GM12864 (cell line): Measurements from ENCODE around the gene SYTL1.

ENCODE experiments used
- DNase-seq: peaks from one replicate; pipeline ENCODE4 v3.0.0-alpha.2; 2011; ENCODE audit warnings: low read depth
- H3K4me3 ChIP-seq: 2 replicates; pipeline ENCODE4 v1.5.1; 2011; ENCODE audit warnings: mild to moderate bottlenecking, low read depth, low read length, control low read depth
- CTCF ChIP-seq: IDR thresholded peaks from 2 replicates; pipeline ENCODE4 v1.5.1; 2011; ENCODE audit warnings: low read depth, mild to moderate bottlenecking, moderate library complexity, low read length, control low read depth, inconsistent platforms; ENCODE audit errors: missing control alignments

Gene SYTL1

GRCh38 chr1:27358038-27358927 lies 16.5 kb downstream of the SYTL1 start:
- no peak for TF ChIP-seq CTCF
- no peak overlapping the region for H3K4me3 ChIP-seq
- DNase-seq, result no peak

GRCh38 chr1:27358928-27359313 lies 17.1 kb downstream of the SYTL1 start:
- DNase-seq, result no peak
- TF ChIP-seq CTCF, result no peak

DNA sequence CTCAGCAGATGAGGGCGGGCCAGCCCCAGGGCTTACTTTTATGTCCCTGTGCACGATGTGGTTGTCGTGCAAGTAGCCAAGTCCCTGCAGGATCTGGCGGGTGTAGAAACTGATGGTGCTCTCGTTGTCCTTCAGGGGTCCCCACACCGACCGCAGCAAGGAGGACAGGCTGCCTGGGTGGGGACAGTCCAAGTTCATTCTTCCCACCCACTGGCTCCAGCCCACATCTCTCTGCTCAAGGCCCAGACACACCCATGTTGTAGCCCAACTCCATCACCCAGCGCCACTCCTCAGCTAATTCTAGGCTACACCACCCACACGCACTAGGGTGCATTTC lies 18.0 kb downstream of the SYTL1 start:
- no peak for DNase-seq
- TF ChIP-seq CTCF, result no peak
- no peak overlapping the region for H3K4me3 ChIP-seq

More at GRCh38 chr1:27358928-27359313, 17.1 kb downstream of the SYTL1 start:
- no peak overlapping the region for H3K4me3 ChIP-seq

DNA sequence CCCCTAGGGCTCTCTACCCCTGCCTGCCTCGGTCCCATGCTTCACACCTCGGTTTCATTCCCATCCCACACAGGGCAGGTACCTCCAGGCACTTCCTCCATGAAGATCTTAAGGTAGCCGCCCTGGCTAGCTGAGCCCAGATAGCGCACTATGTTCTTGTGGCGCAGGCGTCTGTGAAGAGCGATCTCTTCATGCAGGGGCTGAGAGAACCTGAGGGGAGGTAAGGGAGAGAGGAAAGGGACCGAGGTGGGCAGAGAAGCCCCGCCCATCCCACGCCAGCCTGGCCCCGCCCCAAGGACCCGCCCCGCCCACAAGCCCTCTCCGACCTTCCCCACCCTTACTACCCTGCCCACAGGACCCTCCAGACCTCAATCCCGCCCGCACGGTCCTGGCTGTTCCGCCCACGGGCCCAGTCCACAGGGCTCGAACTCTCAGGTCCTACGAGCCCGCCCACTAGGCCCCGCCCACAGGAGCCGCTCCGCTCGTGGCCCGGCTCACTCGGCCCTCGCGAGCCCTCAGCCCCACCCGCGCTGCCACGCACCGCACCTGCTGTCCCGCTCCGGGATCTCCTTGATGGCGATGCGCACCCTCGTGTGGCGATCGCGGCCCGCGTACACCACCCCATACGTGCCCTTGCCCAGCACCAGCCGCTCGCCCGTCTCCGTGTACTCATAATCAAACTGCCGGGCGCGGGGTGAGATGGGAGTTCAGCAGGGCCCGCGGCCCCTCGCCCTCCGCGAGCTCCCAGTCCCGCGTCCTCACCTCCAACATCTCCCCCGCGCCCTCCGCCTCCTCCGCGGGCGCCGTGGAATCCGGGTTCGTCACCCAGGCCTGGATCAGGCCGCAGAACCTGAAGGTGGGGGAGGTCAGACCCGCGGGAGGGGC lies 18.6 kb downstream of the SYTL1 start:
- DNase-seq, result no peak
- TF ChIP-seq CTCF, result no peak
- no peak overlapping the region for H3K4me3 ChIP-seq

DNA sequence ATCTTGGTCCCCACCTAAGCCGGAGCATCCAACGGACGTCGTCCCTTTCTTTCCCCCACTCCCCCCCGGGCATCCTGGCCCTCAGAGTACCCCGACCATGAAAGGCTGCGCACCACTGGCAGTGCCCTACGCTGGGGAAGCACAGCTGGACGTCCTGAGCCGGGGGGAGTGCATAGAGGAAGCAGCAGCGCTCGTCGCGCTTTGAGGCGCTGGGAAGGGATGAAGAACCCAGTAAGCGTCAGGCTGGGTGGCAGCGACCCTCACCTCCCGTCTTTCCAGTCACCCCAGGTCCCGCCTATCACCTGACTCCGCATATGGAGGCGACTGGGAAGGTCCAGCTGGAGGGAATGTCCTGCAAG lies 19.2 kb downstream of the SYTL1 start:
- no peak overlapping the region for H3K4me3 ChIP-seq
- DNase-seq, result no peak
- no peak for TF ChIP-seq CTCF

DNA sequence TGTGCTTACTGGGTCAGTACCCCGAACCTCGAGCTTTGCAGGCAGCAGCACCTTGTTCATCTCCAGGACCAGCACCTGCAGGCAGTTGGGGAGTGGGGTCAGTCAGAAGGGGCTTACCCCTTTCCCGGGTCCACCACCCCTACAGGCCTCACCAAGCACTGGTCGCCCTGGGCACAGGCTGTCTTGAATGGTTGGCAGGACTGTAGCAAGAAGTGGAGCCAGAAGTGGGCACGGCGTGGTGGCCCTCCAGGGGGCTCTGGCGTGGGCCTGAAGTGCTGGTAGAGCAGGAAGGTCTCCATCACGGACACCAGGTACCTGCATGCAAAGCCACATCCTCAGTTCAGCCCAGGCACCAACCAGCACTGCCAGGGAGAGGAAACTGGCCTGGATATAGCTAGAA lies 19.7 kb downstream of the SYTL1 start:
- no peak for TF ChIP-seq CTCF
- no peak for DNase-seq
- H3K4me3 ChIP-seq, result no peak overlapping the region
